Testis (tissue), 3 donors: ENCODE measurements around the gene PWP2. TPM values are rescaled to one million over a fixed set of nuclear protein-coding genes. Genes with fewer than 3 reads are reported as not detected.
A peak's percentile ranks its signal among the peaks of the same experiment; 100 is the strongest.

Experiments used
- DNase-seq: peaks from one replicate; pipeline ENCODE4 v3.0.0-alpha.2; 2019
- H3K27ac ChIP-seq, 2 donors: fragments of 200-600 bp; sonication (generic); one replicate each; pipeline ENCODE4 v1.5.1; 2019
- H3K27me3 ChIP-seq: fragments of 200-600 bp; sonication (generic); one replicate; pipeline ENCODE4 v1.5.1; 2019
- H3K36me3 ChIP-seq: fragments of 200-600 bp; sonication (generic); one replicate; pipeline ENCODE4 v1.5.1; 2017; ENCODE audit warnings: low read depth; ENCODE audit errors: missing control alignments
- H3K4me1 ChIP-seq: fragments of 200-600 bp; sonication (generic); one replicate; pipeline ENCODE4 v1.5.1; 2019
- H3K4me3 ChIP-seq, 2 donors: fragments of 200-600 bp; sonication (generic); one replicate each; pipeline ENCODE4 v1.5.1; 2017 to 2019
- H3K9me3 ChIP-seq: fragments of 200-600 bp; sonication (generic); one replicate; pipeline ENCODE4 v1.5.1; 2017
- CTCF ChIP-seq, 3 experiments: fragments of 450-650 bp in 2 of 3; fragments of 200-600 bp in 1 of 3; sonication (generic) in 1 of 3; IDR thresholded peaks; one replicate each; pipeline ENCODE4 v1.5.1; 2016 to 2019; ENCODE audit warnings: antibody characterized with exemption in 3 of 3, mild to moderate bottlenecking in 2 of 3, moderate library complexity in 1 of 3
- POLR2A ChIP-seq: fragments of 450-650 bp; IDR thresholded peaks from one replicate; pipeline ENCODE4 v1.6.1; 2017; ENCODE audit warnings: antibody characterized with exemption, mild to moderate bottlenecking, moderate library complexity
- WGBS, 2 donors: methylation state at CpG; one replicate each; pipeline ENCODE4 v1.1.5; 2018; 5-methylcytosine and 5-hydroxymethylcytosine counted together
- intact Hi-C: fragments of 100-400 bp; cut with DNase I; formaldehyde crosslinking; loops from one replicate; pipeline ENCODE4 v1.15.1; 2023; ENCODE audit warnings: low total_unique reads
- polyA plus RNA-seq: library from polyadenylated mRNA; stranded (reverse); fragments of 350-450 nt; fragmentation: Illumina TruSeq; extraction: RNeasy Lipid Tissue Mini Kit (QIAGEN cat#74804); gene quantifications from one replicate; pipeline ENCODE4 v1.2.3, GENCODE V29; 2014; ENCODE audit warnings: low read depth, low replicate concordance; ENCODE audit not compliant: insufficient read depth
- total RNA-seq, 2 donors: library from RNA; depleted of rRNA; stranded (reverse); fragments of >200 nt; gene quantifications; one replicate each; pipeline ENCODE4 v1.2.3, GENCODE V29; 2016

Gene PWP2
- total and polyA plus RNA-seq, 3 donors from 2014 or later, result 7.8 to 23.7 (median 10.8) TPM

GRCh38 chr21:44079846-44080245 lies 27.4 kb upstream of the PWP2 start:
- 90 to 92% methylated on average over 7 of the region's 7 CpGs for WGBS, 2 donors
- intact Hi-C loops, result loop anchor here (10.0 kb wide), 1 partner anchor 55 kb away; no protein-coding TSS in a partner anchor
- TF ChIP-seq CTCF (IDR thresholded peaks at IDR 0.05) (no peak), POLR2A (no peak)
- no peaks in the 10 kb centered on the region for H3K27me3 ChIP-seq
- H3K27ac ChIP-seq, result no peak overlapping the region
- H3K4me1 ChIP-seq, result peaks cover 13% of the 10 kb centered on the region
- H3K4me3 ChIP-seq, result no peak overlapping the region
- H3K36me3 ChIP-seq, result no peaks in the 10 kb centered on the region
- no peak for DNase-seq
- H3K9me3 ChIP-seq, result no peaks in the 10 kb centered on the region

DNA sequence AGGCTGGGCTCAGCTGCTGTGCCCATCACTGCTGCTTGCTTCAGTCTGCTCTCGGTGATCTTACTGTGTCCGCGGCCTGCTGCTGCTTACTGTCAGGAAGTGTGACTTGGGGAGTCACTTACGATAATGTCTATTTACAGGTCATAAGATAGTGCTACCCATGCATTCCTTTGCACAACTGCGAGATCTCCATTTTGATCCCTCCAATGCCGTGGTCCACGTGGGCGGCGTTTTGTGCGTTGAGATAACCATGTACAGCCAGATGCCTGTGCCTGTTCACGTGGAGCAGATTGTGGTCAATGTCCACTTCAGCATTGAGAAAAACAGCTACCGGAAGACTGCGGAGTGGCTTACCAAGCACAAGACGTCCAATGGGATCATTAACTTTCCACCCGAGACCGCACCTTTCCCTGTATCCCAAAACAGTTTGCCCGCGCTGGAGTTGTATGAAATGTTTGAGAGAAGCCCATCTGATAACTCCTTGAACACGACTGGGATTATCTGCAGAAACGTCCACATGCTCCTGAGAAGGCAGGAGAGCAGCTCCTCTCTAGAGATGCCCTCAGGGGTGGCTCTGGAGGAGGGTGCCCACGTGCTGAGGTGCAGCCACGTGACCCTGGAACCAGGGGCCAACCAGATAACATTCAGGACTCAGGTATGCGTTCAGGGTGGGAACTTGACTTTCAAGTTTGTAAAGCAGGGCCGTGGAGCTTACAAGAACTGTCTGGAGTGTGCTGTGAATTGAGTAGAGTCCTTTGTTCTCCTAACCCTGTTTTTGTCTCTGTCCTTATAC lies 24.4 kb upstream of the PWP2 start:
- no peak for DNase-seq
- 84 to 86% methylated on average over 24 of the region's 24 CpGs for WGBS, 2 donors
- H3K27me3 ChIP-seq, result no peaks in the 10 kb centered on the region
- H3K27ac ChIP-seq, result no peak overlapping the region
- H3K36me3 ChIP-seq, result no peaks in the 10 kb centered on the region
- H3K9me3 ChIP-seq, result no peaks in the 10 kb centered on the region
- TF ChIP-seq CTCF (IDR thresholded peaks at IDR 0.05), result no peak
- no peak for TF ChIP-seq POLR2A
- H3K4me3 ChIP-seq, result no peak overlapping the region
- intact Hi-C loops, result no loop called here
- H3K4me1 ChIP-seq, result peaks cover 18% of the 10 kb centered on the region

DNA sequence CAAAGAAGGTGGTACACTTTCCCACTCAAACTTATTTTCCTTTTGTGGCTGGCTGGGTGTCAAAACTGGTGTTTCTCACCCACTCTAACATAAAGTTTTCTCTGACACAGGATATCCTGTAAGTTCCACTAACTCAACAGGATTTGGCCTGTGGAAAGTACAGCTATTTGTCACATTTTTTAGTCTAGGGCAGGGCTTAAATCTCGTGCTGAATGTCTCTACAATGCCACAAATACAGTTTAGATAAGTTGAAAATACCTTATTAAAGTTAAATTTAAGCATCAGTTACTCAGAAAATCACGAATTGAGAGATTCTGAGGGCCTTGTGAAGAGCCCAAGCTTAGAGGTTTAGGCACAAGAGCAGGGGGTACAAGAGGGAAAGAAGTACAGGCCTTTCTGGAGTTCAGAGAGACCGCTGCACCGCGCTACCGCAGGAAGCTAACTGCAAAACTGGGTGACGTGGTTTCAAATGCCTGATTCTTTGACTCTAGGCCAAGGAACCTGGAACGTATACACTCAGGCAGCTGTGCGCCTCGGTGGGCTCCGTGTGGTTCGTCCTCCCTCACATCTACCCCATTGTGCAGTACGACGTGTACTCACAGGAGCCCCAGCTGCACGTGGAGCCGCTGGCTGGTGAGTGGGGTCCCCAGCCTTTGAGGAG lies 23.4 kb upstream of the PWP2 start:
- WGBS, 2 donors, result 69 to 75% methylated on average over 11 to 16 of the region's 16 CpGs
- peak; percentile 19 for DNase-seq
- no peaks in the 10 kb centered on the region for H3K9me3 ChIP-seq
- TF ChIP-seq POLR2A (no peak), CTCF (IDR thresholded peaks at IDR 0.05) (no peak)
- intact Hi-C loops, result no loop called here
- H3K36me3 ChIP-seq, result no peaks in the 10 kb centered on the region
- H3K4me1 ChIP-seq, result peaks cover 18% of the 10 kb centered on the region
- H3K27ac ChIP-seq, result peak overlapping the region; percentile 45 to 70
- no peaks in the 10 kb centered on the region for H3K27me3 ChIP-seq
- H3K4me3 ChIP-seq, result no peak overlapping the region

GRCh38 chr21:44084496-44085241 lies 22.5 kb upstream of the PWP2 start:
- TF ChIP-seq POLR2A, result no peak
- no peak for TF ChIP-seq CTCF (IDR thresholded peaks at IDR 0.05)
- H3K9me3 ChIP-seq, result no peaks in the 10 kb centered on the region
- no peak overlapping the region for H3K4me3 ChIP-seq
- peak overlapping the region; percentile 45 to 70 for H3K27ac ChIP-seq
- H3K4me1 ChIP-seq, result peaks cover 18% of the 10 kb centered on the region
- no peaks in the 10 kb centered on the region for H3K27me3 ChIP-seq
- intact Hi-C loops, result no loop called here
- H3K36me3 ChIP-seq, result no peaks in the 10 kb centered on the region
- DNase-seq, result peak; percentile 12
- WGBS, 2 donors, result 78 to 80% methylated on average over 7 of the region's 7 CpGs
